ENCODE data around the gene KIRREL1. TPM values are rescaled to one million over a fixed set of nuclear protein-coding genes. Genes with fewer than 3 reads are reported as not detected.
A peak's percentile ranks its signal among the peaks of the same experiment; 100 is the strongest.

The KIRREL1 gene
- total and polyA plus RNA-seq, 7 donors, result 0.92 to 57.0 (median 29.0) TPM

- TF ChIP-seq POLR2AphosphoS5 (IDR thresholded peaks at IDR 0.05), result peak in 1 of 4 donors; percentile 14
- no peak for TF ChIP-seq EP300 (IDR thresholded peaks at IDR 0.05)
- TF ChIP-seq POLR2A (IDR thresholded peaks at IDR 0.05), result no peak
- peak; percentile 95 to 97 (median 96) for TF ChIP-seq CTCF (IDR thresholded peaks at IDR 0.05)
- peak overlapping the region in 1 of 4 donors; percentile 99 for H3K4me3 ChIP-seq
- H3K36me3 ChIP-seq, result no peaks in the 10 kb centered on the region
- intact Hi-C loops (cut with DNase I), result loop anchor here (1.0 kb wide), 2 partner anchors 44 to 95 kb away; no protein-coding TSS in a partner anchor
- peaks cover 0 to 38% (median 35%) of the 10 kb centered on the region in 4 donors for H3K4me1 ChIP-seq
- DNase-seq, result peak; percentile 89
- no peaks in the 10 kb centered on the region for H3K9me3 ChIP-seq
- 40 to 41% methylated on average over 10 of the region's 10 CpGs for WGBS, 2 donors
- no peaks in the 10 kb centered on the region for H3K27me3 ChIP-seq
- H3K27ac ChIP-seq, result peak overlapping the region; percentile 91 to 99 (median 97)
Measured at GRCh38 chr1:157992031-157992832, 1.2 kb upstream of the KIRREL1 start.

GRCh38 chr1:157992833-157993146 lies 655 bp upstream of the KIRREL1 start:
- TF ChIP-seq CTCF (IDR thresholded peaks at IDR 0.05), result no peak
- TF ChIP-seq EP300 (IDR thresholded peaks at IDR 0.05), result no peak
- no peak for TF ChIP-seq POLR2A (IDR thresholded peaks at IDR 0.05)
- no peak for TF ChIP-seq POLR2AphosphoS5 (IDR thresholded peaks at IDR 0.05)
- no peaks in the 10 kb centered on the region for H3K9me3 ChIP-seq
- H3K4me1 ChIP-seq, result peaks cover 0 to 43% (median 39%) of the 10 kb centered on the region in 4 donors
- H3K27me3 ChIP-seq, result no peaks in the 10 kb centered on the region
- WGBS, 2 donors, result 7 to 9% methylated on average over 8 of the region's 8 CpGs
- H3K4me3 ChIP-seq, result peak overlapping the region; percentile 79 to 99 (median 98)
- DNase-seq, result no peak
- no peaks in the 10 kb centered on the region for H3K36me3 ChIP-seq
- H3K27ac ChIP-seq, result peak overlapping the region; percentile 91 to 99 (median 97)
- intact Hi-C loops (cut with DNase I), result loop anchor here (1.0 kb wide), 2 partner anchors 44 to 95 kb away; no protein-coding TSS in a partner anchor

GRCh38 chr1:157993918-157994605 lies 617 bp downstream of the KIRREL1 start:
- Histone ChIP-seq H3K27ac (peak overlapping the region; percentile 91 to 99 (median 97)), H3K36me3 (no peaks in the 10 kb centered on the region), H3K4me3 (peak overlapping the region; percentile 79 to 99 (median 98)), H3K9me3 (no peaks in the 10 kb centered on the region), H3K4me1 (peaks cover 0 to 55% (median 50%) of the 10 kb centered on the region in 4 donors), H3K27me3 (no peaks in the 10 kb centered on the region)
- no peak for TF ChIP-seq POLR2A (IDR thresholded peaks at IDR 0.05)
- TF ChIP-seq CTCF (IDR thresholded peaks at IDR 0.05), result peak in 1 of 4 experiments; percentile 26
- DNase-seq, result peak; percentile 78
- 3 to 4% methylated on average over 29 of the region's 29 CpGs for WGBS, 2 donors
- intact Hi-C loops (cut with DNase I), result loop anchor here (2.0 kb wide), 1 partner anchor 17 kb away; no protein-coding TSS in a partner anchor

GRCh38 chr1:157994704-157995582 lies 1.5 kb downstream of the KIRREL1 start:
- peak overlapping the region; percentile 79 to 99 (median 98) for H3K4me3 ChIP-seq
- 64 to 72% methylated on average over 13 of the region's 13 CpGs for WGBS, 2 donors
- H3K27ac ChIP-seq, result peak overlapping the region; percentile 91 to 99 (median 97)
- peaks cover 0 to 64% (median 58%) of the 10 kb centered on the region in 4 donors for H3K4me1 ChIP-seq
- no peaks in the 10 kb centered on the region for H3K9me3 ChIP-seq
- intact Hi-C loops (cut with DNase I), result loop anchor here (2.0 kb wide), 1 partner anchor 16 kb away; no protein-coding TSS in a partner anchor
- no peaks in the 10 kb centered on the region for H3K36me3 ChIP-seq
- peak; percentile 82 for DNase-seq
- TF ChIP-seq POLR2A (IDR thresholded peaks at IDR 0.05), result no peak
- TF ChIP-seq POLR2AphosphoS5 (IDR thresholded peaks at IDR 0.05), result peak in 2 of 4 donors; percentile 30 to 37
- H3K27me3 ChIP-seq, result no peaks in the 10 kb centered on the region
